ENCODE measurements around the gene TCP11L1. TPM values are rescaled to one million over a fixed set of nuclear protein-coding genes. Genes with fewer than 3 reads are reported as not detected.
A peak's percentile ranks its signal among the peaks of the same experiment; 100 is the strongest.

Gene TCP11L1
- total RNA-seq, 4 donors from 2014 or later: 19.5 to 53.4 (median 26.8) TPM

- no peak overlapping the region for H3K4me3 ChIP-seq (ENCODE audit: low read depth, poor library complexity, severe bottlenecking)
- TF ChIP-seq, protein P1, sequence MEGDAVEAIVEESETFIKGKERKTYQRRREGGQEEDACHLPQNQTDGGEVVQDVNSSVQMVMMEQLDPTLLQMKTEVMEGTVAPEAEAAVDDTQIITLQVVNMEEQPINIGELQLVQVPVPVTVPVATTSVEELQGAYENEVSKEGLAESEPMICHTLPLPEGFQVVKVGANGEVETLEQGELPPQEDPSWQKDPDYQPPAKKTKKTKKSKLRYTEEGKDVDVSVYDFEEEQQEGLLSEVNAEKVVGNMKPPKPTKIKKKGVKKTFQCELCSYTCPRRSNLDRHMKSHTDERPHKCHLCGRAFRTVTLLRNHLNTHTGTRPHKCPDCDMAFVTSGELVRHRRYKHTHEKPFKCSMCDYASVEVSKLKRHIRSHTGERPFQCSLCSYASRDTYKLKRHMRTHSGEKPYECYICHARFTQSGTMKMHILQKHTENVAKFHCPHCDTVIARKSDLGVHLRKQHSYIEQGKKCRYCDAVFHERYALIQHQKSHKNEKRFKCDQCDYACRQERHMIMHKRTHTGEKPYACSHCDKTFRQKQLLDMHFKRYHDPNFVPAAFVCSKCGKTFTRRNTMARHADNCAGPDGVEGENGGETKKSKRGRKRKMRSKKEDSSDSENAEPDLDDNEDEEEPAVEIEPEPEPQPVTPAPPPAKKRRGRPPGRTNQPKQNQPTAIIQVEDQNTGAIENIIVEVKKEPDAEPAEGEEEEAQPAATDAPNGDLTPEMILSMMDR (IDR thresholded peaks at IDR 0.05): no peak
- TF ChIP-seq POLR2A (IDR thresholded peaks at IDR 0.05): no peak
- DNase-seq (ENCODE audit: low spot score in 2 of 2): no peak
- WGBS, 2 donors: 76 to 79% methylated on average over 8 of the region's 8 CpGs
- intact Hi-C loops (cut with DNase I; ENCODE audit: low total_unique reads): no loop called here
Observed at GRCh38 chr11:33001751-33002542, 37.4 kb upstream of the TCP11L1 start.

DNA sequence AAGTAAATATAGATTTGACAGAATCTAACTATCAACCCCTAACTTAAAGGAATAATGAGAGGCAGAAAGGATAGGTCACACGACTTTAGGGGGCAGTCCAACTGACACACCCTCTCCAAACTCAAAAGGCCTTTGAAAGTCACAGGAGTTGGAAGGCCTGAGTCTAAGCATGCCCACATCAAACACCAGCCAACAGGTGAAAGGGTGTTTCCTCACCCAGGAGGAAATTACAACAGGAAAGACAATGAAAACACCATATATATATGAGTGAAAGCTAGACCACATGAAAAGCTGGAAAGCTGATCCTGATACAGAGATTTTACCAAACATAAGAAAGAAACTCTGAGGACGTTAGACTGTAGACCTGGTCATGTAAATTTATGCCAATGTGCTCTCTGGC, 34.2 kb upstream of the TCP11L1 start:
- no peak for DNase-seq (ENCODE audit: low spot score in 2 of 2)
- WGBS, 2 donors: 43 to 45% methylated on average over 2 of the region's 2 CpGs
- intact Hi-C loops (cut with DNase I; ENCODE audit: low total_unique reads): no loop called here
- no peak overlapping the region for H3K4me3 ChIP-seq (ENCODE audit: low read depth, poor library complexity, severe bottlenecking)
- no peak for TF ChIP-seq POLR2A (IDR thresholded peaks at IDR 0.05)
- TF ChIP-seq, protein P1 (IDR thresholded peaks at IDR 0.05): no peak

DNA sequence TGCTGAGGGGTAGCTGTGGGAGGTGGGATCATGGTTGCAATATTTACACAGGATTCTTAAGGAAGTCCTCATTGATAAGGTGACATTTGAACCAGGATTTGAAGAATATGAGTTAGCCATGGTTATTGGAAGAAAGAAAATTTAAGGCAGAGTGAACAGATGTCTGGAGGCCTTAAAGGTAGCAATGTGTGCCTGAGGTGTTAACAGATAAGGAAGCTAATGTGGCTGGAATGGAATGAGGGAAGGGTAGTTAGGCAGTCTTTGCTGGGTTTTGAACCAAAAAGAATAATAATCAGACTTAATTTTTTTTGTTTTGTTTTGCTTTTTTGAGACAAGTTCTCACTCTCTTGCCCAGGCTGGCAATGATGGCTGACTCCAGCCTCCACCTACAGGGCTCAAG, 33.4 kb upstream of the TCP11L1 start:
- intact Hi-C loops (cut with DNase I; ENCODE audit: low total_unique reads): no loop called here
- no peak for TF ChIP-seq POLR2A (IDR thresholded peaks at IDR 0.05)
- TF ChIP-seq, protein P1 (IDR thresholded peaks at IDR 0.05): no peak
- no peak for DNase-seq (ENCODE audit: low spot score in 2 of 2)

DNA sequence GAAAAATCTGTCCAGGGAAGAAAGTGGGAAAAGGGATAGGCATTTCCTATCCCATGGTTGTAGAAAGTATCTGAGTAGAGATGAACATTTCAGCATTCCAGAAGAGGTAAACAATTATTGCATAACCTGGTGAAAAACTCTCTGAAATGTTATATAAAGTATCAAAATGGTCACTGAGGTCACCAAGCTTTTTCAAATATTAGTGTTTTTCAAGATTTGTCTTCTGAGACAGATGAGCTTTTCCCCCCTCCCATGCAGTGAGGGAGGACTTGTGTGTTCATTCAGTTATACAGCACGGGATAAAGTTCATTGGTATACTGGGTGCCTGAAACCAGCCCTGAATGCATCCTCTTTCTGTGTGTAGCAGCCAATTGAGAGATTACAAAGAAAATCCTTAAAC, 25.6 kb upstream of the TCP11L1 start:
- H3K4me3 ChIP-seq (ENCODE audit: low read depth, poor library complexity, severe bottlenecking): no peak overlapping the region
- intact Hi-C loops (cut with DNase I; ENCODE audit: low total_unique reads): no loop called here
- TF ChIP-seq POLR2A (IDR thresholded peaks at IDR 0.05): no peak
- TF ChIP-seq, protein P1 (IDR thresholded peaks at IDR 0.05): no peak
- 54 to 74% methylated on average over 1 of the region's 1 CpG for WGBS, 2 donors
- no peak for DNase-seq (ENCODE audit: low spot score in 2 of 2)

More for the DNA sequence above, 33.4 kb upstream of the TCP11L1 start:
- H3K4me3 ChIP-seq (ENCODE audit: low read depth, poor library complexity, severe bottlenecking): no peak overlapping the region

GRCh38 chr11:33015621-33016551, 23.5 kb upstream of the TCP11L1 start, which contains the start of gene DEPDC7:
TSS of gene DEPDC7 (plus strand) at chr11:33015878. CDS start at chr11:33015956, 78 bp downstream.
- no peak for TF ChIP-seq POLR2A (IDR thresholded peaks at IDR 0.05)
- TF ChIP-seq, protein P1 (IDR thresholded peaks at IDR 0.05): no peak
- DNase-seq (ENCODE audit: low spot score in 2 of 2): peak; percentile 81 to 97
- intact Hi-C loops (cut with DNase I; ENCODE audit: low total_unique reads): no loop called here
- 5 to 8% methylated on average over 56 to 80 of the region's 89 CpGs for WGBS, 2 donors
- H3K4me3 ChIP-seq (ENCODE audit: low read depth, poor library complexity, severe bottlenecking): peak within 1 kb of the TSS; percentile 52
